GM19099 (cell line): ENCODE data around the gene GRIN3B.

Source experiments
- POLR2A ChIP-seq: IDR thresholded peaks from 3 replicates; pipeline ENCODE4 v1.6.1; 2011; ENCODE audit warnings: low read depth; ENCODE audit not compliant: insufficient read length; ENCODE audit errors: extremely low read depth

The GRIN3B gene

DNA sequence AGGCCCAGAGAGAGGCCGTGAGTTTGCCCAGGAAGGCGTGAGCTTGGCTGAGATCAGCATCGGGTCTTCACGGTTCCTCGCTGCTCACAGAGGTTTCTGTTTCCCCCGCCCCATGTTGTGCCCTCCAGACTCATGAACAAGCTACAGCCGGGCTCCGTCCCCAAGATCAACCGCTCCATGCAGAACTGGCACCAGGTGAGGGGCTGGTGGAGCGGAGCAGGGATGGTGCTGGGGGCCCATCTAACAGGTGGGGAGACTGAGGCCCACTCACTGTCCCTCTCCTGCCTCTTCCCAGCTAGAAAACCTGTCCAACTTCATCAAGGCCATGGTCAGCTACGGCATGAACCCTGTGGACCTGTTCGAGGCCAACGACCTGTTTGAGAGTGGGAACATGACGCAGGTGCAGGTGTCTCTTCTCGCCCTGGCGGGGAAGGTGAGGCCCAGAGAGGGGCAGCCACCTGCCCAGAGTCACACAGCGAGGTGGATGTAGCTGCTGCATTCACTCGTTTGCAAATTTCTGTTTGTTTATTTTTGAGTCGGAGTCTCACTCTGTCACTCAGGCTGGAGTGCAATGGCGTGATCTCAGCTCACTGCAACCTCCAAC, 32.1 kb downstream of the GRIN3B start:
- no peak for TF ChIP-seq POLR2A

DNA sequence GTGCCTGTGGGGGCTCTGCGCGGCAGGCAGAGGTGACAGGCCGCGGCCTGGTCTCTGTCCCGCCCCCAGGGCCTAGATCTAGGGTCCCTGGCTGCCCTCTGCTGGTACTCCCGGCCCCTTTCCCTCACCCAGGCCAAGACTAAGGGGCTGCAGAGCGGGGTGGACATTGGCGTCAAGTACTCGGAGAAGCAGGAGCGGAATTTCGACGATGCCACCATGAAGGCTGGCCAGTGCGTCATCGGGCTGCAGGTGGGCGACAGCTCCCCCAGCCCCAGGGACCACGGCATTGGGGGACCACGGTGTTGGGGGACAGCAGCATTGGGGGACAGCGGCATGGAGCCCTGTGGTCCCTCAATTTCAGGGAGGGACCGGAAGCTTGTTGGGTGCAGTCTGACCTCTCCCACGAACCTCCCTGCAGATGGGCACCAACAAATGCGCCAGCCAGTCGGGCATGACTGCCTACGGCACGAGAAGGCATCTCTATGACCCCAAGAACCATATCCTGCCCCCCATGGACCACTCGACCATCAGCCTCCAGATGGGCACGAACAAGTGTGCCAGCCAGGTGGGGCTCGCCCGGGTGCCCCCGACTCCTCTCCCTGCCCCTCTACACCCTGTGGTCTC, 35.9 kb downstream of the GRIN3B start:
- peak; percentile 10 for TF ChIP-seq POLR2A

- TF ChIP-seq POLR2A: no peak
Observed at GRCh38 chr19:1037621-1038064, 37.4 kb downstream of the GRIN3B start.

DNA sequence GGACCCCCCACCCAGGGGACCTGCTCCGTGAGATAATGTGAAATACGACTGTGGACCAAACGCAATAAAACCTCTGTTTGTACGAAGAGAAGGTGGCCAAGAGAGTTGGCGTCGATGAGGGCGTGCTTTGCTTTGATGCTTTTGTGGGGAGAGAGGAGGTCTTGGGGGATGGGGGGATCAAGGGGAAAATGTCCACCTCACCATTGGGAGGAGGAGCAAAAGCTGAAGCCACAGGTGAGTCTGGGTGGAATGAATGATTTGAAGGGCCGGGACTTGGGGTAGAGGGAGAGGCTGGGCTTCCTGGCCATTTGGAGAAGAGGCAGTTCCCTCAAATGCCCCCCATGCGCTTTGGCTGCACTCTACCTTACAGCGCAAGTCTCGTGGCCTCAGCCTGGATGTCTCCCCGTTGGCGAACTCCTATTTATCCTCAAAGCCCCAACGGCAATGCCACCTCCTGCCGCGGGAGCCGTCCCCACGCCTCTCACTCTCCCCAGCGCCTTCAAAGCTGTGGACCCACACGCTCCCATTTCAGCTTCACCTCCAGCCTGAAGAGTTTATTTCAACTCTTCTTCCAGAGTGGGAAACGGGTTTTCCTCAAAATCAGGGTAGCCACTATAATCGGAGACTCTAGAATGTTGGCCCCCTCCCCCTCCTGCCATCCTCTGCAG, 38.9 kb downstream of the GRIN3B start:
- TF ChIP-seq POLR2A: no peak

- peak; percentile 62 for TF ChIP-seq POLR2A
Observed at GRCh38 chr19:1039646-1040475, 39.6 kb downstream of the GRIN3B start, which contains the start of gene ABCA7. Gene ABCA7 (plus strand): TSS chr19:1040107. CDS start chr19:1041362, 1,255 bp downstream.

- no peak for TF ChIP-seq POLR2A
Observed at GRCh38 chr19:1040476-1041271, 40.5 kb downstream of the GRIN3B start.

GRCh38 chr19:1041272-1041834, 41.1 kb downstream of the GRIN3B start:
- no peak for TF ChIP-seq POLR2A

DNA sequence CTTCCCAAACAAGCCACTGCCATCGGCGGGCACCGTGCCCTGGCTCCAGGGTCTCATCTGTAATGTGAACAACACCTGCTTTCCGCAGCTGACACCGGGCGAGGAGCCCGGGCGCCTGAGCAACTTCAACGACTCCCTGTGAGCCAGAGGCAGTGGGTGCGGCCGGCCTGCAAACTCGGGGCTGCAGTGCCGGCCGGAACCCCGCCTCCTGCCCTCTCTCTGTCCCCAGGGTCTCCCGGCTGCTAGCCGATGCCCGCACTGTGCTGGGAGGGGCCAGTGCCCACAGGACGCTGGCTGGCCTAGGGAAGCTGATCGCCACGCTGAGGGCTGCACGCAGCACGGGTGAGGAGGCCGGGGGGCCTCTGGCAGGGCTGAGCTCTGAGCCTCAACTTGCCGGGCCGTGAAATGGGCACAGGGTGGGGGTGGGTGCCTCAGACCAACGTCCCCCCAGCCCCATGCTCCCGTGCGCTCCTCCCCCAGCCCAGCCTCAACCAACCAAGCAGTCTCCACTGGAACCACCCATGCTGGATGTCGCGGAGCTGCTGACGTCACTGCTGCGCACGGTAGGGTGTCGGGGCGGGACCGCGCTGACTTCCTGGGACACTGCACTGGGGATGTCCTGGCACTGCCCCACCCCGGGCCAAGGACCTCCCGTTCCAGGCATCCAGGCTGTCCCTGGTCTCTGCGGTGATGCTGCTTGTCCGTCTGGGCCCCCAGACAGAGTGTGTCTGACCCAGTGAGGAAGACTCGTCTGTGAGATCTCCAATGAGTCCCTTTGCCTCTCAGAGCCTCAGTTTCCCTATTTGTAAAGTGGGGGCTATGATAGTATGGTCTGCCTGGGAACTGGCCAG, 41.8 kb downstream of the GRIN3B start:
- TF ChIP-seq POLR2A: no peak

DNA sequence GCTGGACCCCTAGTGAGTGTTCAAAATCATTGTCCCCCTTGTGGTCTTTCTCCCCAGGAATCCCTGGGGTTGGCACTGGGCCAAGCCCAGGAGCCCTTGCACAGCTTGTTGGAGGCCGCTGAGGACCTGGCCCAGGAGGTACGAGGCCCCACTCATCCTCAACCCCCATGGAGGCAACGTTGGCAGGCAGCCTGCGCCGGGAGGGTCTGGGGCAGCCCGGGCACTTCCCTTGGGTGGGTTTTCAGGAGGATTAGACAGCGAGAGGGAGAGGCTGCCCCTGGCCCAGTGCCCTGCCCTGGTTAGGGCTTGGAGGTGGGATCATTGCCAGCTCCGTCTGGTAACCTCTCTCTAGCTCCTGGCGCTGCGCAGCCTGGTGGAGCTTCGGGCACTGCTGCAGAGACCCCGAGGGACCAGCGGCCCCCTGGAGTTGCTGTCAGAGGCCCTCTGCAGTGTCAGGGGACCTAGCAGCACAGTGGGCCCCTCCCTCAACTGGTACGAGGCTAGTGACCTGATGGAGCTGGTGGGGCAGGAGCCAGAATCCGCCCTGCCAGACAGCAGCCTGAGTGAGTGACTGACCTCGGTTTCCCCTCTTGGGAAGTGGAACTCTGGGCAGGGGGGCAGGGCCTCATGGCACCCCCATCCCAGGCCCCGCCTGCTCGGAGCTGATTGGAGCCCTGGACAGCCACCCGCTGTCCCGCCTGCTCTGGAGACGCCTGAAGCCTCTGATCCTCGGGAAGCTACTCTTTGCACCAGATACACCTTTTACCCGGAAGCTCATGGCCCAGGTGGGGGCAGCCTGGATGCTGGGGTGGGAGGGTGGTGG, 42.7 kb downstream of the GRIN3B start:
- TF ChIP-seq POLR2A: no peak

GRCh38 chr19:1045247-1045603, 45.0 kb downstream of the GRIN3B start:
- TF ChIP-seq POLR2A: no peak

GRCh38 chr19:1046117-1046626, 46.0 kb downstream of the GRIN3B start:
- no peak for TF ChIP-seq POLR2A
